ENCODE data around the gene ZFAND3.

The ZFAND3 gene

DNA sequence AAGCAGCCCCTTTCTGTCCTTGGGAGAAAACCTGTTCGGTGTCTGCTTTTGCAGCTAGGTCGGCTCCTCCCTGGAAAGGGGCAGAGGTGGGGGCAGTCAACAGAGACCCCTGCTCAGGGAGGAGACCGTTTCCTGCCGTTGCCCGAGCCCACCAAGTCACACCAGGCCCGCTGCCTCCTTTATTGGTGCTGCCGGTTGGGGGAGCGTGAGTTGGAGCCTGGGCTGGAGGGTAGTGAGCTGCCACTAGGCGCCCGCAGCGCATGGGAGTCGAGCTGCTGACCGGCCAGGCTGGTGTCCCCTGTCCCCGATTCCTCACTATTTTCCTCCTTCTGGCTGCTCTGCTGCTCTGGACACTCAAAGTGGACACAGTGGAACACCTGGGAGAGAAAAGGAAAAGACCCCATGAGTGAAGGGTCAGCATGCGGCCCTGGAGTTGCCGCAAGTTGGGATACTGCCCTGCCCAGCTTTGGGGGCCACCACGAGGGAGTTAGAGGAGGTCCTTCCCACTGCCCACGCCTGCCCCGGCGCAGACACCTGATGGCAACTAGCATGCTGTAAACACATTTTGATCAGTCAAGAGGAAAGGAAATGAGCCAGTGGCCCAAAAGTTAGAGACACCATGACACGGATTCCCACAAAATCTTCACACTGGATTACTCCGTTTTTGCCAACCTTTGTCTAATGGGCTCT lies 355.4 kb downstream of the ZFAND3 start:
- DNase-seq: no peak

DNA sequence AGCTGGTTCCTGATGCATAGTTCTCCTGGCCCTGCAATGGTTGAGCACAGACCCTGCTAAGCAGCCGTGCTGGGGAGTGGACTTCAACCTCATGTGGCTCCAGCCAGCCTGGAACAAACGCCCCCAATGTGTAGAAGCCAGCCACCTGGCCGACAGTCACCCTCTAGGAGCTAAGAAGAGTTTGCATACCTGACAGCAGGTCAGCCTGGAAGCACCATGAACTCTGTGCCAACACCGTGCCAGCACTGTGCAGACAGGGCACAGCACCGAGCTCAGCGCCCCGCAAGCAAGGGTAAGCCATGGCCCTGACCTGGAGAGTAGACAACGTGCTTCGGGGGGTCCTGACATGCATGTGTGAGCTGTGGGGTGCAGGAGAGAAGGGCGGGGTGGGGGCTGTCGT lies 356.3 kb downstream of the ZFAND3 start:
- DNase-seq: no peak

DNA sequence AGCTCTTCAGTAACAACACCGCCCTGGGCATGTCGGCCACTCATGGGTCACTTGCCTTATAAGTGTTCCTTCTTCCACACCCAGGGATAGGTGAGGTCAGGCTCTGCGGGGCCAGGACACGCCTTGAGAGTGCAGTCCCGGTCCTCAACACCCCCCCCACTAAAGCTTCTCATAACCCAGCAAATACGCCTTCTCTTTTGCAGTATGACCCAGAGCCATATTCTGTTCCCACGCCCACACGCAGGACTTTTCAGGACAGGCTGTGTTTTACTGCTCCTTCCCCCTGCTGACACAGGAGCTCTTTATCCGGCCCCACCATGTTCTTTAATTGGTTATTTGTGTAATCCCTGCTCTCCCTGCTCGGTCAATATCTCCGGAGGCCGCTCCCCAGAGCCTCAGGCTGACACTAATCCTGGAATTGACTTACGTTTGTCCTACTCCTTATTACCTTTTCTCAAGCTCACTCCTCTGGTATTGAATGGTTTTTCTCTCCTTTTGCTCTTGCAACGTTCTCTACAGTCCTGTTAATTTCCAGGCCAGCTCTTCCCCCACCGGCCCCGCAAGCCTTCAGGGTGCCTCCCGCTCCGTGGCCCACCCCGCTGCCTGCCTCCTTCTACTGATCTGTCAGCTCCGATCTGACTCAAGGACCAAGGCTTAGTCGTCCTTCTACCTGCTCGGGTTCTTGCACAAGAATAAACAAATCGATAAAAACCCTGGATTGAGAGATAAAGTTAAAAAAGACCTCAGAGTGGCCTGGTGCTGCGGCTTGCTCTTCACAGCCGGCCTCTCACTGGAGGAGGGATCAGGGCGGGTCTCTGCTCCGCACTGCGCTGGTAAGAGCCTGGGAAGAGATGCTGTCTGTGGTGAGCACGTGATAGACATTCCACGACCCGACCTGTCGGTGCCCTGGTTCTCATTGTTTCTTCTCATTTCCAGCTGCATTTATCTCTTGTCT lies 357.5 kb downstream of the ZFAND3 start:
- DNase-seq: no peak

DNA sequence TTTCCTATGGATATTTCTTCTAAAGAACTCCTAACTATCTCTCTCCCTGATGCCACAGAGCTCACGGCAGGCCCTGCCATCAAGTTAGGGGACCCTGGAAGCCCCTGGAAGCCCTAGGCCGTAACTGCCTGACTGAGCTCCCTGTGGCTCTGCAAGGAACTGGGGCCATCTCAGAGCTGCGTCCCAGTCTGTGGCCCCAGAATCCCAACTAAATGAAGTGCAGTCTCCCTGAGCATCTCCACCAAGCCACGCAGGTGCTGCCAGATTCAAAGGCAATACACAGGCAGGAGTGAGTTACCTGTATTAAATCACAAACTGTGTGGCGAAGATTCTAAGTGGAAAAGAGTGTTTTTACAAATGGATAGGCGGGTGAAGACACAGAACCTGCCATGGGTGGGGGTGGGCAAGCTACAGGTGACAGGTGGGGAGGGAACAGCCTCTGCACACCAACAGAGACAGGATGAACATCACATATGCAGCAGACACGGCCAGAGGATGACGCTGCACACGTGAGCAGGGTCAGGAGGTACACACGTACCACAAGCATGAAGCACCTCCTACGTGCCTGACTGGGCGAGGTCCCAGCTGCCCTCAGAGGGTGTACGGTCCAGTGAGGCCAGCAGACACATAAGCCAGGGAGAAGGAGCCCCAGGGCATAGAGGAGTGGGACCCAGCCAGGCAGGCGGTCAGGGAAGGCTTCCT lies 358.5 kb downstream of the ZFAND3 start:
- DNase-seq: no peak

DNA sequence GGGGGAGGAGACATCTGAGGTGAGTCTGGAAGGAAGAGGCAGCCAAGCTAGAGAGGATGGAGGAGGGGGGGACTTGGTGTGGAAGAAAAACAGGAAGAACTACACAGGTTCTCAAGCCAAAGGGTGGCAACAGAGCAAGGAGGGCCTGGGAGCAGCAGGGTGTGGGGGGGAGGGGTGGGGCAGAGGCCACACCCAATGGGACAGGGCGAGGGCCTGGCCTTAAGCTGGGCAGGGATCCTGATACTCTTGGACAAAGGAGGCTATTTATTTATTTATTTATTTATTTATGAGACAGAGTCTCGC lies 359.0 kb downstream of the ZFAND3 start:
- no peak for DNase-seq

DNA sequence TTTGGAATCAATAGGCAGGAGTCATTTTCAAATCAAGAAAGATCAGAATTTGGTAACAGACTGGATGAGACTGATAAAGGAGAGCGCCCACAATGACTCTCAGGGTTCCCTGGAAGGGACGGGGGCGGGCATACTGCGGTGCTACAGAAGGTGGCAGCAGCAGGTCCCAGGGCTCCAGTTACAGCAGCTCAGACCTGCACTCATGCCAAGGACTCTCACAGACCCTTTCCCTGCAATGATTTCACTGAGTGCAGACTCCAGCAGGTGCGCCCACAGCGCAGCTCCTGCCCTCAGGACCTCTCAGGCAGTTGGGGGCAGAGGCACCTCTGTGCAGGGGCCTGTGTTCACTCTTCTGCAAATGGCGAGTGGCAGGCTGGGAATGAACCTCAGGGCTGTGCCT lies 359.8 kb downstream of the ZFAND3 start:
- no peak for DNase-seq

DNA sequence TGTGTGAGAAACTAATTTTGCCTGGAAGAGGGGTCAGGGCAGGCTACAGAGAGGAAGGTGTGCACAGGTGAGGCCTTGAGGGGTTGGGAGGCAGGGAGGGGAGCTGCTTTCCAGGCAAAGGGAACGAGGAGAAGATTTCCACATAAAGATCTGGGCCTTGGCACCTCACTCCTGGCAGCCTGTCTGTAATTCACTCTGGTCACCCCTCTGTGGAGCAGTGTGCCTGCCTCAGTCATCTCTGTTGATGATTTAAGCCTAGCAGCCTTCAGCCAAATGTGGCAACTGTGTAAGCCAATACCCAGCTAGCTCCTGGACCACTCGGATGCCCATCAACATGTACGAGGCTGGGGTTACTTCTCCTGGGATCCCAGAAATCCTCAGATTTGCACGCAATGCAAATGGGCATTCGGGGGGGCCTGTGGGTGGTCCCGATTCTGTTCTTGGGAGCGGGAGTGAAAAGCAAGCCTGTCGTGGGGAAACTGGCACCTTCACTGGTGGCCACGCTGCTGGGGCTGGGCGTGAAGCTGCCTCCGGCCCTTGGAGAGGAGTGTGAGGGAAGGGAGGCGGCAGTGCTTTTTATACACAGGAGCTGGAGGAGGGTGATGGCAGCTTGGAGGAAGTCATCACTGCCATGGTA lies 360.4 kb downstream of the ZFAND3 start:
- DNase-seq: no peak

DNA sequence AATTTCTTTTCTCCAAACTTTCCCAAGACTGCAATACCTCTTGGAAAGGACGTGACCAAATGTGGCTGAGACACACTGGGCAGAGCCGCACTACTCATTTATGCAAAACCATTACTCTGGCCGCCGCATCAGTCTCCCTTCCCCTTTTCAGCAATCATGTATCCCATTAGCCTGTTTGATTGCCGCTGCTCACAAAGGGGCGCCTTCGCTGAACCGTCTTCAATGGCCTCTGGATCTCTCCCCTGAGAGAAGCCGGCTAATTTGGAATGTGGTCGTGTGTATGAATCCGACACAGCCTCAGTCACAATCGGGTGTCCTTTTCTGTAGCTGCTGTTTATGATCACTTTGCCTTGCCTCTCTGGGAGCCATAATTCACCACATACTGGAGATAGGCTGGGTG lies 361.1 kb downstream of the ZFAND3 start:
- no peak for DNase-seq

DNA sequence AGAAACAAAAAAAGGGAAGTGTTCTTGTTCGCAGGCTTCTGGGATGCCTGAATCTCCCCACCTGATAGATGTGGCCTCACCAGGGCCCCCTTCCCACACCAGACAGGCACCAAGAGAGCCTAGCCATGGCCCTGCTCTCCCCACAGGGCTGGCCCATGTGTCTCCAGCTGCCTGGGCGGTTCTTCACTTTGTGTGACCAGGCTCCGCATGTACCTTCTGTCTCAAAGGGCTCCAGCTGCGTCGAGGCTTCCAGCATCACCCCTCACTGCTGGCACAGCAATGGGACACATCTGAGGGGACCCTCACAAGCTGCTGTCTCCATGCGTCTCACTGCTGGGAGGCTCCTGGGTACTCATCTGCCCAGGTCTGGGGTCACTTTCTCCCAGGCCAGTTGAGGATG lies 362.9 kb downstream of the ZFAND3 start:
- no peak for DNase-seq

DNA sequence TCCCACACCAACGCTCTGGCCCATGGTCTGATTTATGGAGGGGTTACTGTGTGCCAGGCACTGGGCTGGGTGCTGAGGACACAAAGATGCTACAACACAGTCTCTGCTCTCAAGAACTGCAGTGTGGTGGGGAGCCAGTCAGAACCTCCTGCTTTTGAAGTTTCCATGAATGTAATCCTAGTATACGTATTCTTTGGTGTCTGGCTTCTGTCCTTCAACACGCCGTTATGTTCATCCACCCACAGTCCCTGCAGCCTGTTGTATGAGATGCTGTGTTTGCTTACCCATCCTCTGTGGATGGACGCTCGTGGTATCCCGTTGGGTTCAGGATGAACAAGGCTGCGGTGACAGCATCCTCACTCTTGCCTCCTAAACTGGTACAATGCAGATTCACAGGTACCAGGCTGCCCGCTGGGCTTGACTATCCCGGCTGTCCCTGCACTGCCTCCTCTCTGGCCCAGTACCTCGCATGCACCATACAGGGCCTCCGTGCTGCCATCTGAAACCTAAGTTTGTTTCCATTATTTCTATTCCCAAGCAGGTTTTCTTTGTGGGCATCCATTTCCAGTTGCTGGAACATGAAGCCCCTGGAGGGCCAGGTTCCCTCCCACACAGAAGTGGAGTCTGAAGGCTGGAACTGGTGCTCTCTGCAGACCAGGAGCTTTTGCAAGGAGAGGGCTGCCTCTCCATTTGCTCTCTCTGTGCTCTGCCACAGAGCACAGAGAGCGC lies 364.5 kb downstream of the ZFAND3 start:
- DNase-seq: no peak

DNA sequence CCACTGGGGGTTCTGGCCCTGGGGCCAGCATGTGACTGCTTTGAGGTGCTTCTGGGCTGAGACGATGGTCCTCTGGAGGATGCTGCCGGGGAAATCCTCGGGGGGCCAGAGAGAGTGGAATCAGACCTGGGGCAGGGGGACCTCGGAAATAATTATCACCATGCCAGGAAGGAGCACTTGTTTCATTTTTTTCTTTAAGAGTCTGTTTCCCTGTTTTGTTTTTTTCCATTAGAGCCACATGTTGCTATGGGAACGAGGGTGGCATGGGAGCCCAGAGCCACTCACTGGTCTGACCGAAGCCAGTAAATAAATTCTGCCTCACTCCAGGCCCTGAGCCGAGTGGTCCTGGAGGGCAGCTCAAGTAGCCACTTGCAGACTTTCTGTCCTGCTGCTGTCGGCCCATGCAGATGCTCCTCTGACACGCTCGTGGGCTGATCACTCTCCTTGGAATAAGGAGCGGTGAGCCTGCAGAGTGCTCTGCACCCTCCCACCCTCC lies 365.1 kb downstream of the ZFAND3 start:
- DNase-seq: no peak

DNA sequence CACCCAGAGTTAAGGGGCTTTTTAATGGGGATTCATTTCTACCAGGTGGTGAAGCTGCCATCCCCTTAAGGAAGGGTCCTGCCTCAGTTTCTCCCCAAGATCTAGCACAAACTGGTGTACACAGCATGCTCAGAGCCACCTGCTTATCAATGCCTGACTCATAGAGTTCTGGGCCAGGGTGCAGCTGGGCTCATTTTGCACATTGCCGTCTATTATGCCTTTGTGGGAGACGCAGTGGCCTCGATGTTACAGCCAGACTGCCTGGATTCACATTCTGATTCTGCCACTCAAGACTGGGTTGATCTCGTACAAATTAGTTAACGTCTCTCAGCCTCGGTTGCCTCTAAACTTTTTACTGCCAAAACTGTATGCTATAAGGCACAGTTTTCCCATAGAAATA lies 365.7 kb downstream of the ZFAND3 start:
- DNase-seq: no peak

DNA sequence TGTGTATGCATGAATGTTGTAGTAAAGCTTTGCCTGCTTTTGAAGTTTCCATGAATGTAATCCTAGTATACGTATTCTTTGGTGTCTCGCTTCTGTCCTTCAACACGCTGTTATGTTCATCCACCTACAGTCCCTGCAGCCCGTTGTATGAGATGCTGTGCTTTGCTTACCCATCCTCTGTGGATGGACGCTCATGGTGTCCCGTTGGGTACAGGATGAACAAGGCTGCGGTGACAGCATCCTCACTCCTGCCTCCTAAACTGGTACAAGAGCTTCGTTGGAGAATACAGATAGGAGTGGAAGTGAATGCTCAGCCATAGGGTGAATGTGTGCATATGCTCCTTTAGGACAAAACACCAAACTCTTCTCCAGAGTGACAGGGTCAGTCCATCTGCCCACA lies 366.2 kb downstream of the ZFAND3 start:
- no peak for DNase-seq

DNA sequence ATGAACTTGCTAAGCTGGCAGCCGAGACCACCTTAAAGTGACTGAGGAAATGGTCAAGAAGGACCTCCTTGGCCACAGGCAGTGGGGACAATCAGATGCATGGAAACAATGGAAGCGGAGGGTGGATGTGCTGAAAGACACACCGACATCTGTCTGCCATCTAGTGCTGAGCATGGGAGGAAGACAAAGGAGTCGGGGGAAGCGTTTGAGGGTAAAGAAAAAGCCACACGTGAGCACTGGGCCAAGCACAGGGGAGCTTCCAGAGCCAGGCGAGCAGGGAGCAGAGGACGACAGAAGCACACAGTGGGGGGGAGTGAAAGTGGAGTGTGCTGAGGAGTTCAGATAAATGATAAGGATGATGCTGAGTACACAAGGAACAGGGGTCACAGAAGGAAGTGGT lies 367.8 kb downstream of the ZFAND3 start:
- DNase-seq: no peak

DNA sequence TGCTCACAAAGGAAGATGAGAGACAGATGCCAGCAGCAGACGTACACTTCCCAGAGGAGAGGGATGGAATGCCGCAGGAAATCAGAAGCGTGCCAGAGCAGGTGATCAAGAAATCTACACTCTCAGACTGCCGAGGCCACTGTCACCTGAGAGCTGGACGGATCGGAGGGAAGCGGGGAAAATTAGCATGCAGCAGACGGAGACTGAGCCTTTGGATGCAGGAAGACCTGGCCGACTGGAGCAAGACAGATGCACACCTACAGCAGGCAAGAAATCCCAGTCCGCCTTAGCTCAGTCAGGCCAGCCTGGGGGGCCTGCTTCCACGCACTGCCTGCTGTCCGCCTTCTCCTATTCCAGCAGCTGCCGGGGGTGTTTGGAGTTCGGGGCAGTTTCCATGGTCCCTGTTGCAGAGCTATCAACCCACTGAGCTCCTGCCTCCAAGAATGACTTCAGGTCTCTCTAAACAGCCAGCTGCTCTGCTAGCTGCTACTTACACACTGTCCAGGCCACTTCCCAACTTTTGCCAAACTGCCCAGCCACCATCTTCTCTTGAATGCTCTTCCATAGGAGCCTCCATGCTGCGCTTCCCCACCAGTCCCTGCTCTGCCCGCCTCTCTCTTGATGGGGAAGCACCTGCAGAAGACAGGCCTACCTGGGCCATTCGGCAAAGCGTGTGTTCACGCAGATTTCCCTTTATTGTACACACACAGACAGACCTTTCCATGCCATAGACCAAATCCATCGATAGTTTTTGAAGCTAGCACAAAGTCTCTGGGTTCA lies 368.5 kb downstream of the ZFAND3 start:
- DNase-seq: peak; percentile 38

DNA sequence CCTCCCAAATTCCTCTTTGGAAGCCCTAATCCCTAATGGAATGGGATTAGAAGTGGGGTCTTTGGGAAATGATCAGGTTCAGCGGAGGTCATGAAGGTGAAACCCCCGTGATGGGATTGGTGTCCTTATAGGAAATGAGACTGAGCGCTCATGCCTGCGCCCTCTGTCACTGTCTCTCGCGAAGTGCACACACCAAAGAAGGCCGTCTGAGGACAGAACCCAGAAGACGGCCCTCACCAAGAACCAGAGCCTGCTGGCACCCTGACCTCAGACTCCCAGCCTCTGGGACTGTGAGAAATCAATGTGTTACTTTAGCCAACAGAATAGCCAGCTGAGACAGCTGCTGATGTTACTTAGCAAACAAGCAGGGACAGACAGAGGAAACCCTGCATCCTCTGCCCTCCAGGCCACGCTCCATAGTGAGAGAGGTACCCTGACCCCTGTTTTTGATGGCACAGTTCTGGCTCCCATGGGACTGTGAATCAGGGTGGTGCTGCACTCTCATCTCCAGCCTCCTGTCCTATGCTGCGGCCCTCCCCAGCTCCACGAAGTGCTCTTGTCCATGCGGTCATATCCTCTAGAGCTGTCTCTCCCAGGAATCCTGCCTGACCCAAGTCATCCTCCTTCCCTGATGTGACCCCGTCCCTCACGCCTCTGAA lies 369.3 kb downstream of the ZFAND3 start:
- DNase-seq: no peak

DNA sequence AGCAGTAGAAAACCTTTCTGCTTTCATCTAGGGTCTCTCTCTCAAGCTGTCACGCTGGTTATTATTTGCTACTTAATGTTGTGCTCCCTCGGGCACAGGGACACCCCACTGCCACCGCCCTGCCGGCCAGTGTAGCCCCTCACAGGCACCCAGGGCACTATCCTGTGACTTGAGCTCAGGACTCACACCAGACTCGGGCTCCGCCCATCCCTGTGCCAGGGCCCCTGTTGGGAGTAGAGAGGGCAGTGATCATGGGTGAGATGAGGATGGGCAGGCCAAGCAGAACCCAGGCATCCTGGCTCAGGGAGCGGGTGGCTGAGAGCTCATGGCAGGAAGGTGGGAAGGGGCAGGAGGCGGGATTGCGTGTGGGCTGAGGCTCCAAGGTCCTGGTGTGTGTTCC lies 371.9 kb downstream of the ZFAND3 start:
- DNase-seq: no peak

DNA sequence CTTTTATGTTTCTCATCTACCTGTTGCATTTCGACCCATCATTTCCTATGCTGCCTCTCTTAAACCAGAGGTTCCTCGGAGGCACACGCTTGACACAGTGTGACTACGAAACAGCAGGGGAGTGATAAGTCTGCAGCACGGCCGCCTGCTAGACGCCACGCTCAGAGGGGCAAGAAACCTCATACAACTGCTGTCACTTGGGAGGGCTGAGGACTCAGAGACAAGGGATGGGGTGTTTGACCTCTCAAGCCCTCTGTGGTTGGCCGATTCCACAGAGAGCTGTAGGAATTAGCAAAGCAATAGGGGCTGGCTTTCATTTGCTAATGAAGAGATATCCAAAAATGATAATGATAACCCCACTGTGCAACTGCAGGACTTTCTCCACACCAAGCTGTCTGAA lies 372.5 kb downstream of the ZFAND3 start:
- no peak for DNase-seq

DNA sequence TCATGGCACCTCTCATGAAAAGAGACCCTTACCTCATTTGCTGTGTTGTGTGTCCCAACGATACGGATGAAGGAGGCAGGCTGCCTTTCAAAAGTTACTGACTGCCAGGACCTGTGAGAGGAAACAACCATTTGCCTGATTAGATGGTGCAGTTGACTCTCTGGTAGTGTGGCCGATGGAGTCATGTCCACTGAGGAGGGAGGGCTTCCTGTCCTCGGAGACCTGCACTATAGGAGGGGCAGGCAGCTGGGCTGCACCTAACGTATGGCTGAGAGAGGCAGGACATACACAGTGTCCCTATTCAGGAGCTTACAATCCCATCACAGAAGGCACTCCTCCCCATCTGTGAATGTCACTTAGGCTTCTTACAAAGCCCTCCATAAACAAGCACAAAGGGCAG lies 373.0 kb downstream of the ZFAND3 start:
- DNase-seq: peak; percentile 54

DNA sequence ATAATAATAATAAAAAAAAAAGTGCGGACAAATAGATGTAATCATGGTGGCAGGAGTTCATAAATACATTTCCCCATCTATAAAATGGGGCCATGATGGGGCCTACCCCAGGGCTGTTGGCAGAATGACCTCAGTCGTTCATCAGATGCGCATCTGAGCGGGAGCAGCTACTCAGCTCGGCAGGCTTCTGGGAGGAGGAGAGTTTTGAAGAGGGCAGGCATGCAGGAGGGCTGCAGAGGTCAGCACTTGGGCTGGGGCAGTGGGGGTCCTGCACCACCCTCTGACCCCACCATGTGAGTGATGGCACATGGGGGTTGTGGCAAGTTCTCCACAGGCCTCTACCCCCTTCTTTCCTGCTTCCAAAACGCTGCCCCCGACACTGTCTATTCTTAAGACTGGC lies 373.5 kb downstream of the ZFAND3 start:
- DNase-seq: no peak
